Erythroblast (primary cell): ENCODE results near the gene RPA1.
"Not testable (repeated sequence)": the region's sequence is repeated elsewhere in the genome, so short reads cannot be mapped to it uniquely, and the experiment has no call there.

ENCODE experiments used
- DNase-seq, 2 experiments: peaks; one replicate each; lab custom pipeline; 2025; lab: John Stamatoyannopoulos, UW
- GATA1 ChIP-seq: IDR thresholded peaks from 2 replicates; pipeline ENCODE4 v1.6.1; 2011; ENCODE audit warnings: low read depth, mild to moderate bottlenecking, control low read depth, low read length, moderate library complexity
- POLR2A ChIP-seq: IDR thresholded peaks from 2 replicates; pipeline ENCODE4 v1.6.1; 2011; ENCODE audit warnings: mild to moderate bottlenecking, low read length

RPA1 gene

GRCh38 chr17:1829592-1830257, at the start of gene RPA1, which contains the start of gene SMYD4:
RPA1 (plus strand) TSS chr17:1830005; CDS start chr17:1830094, 89 bp downstream.
SMYD4 (minus strand) TSS chr17:1829902; CDS start chr17:1827994, 1,908 bp downstream.
- TF ChIP-seq POLR2A = peak; percentile 86
- no peak for TF ChIP-seq GATA1
- DNase-seq = peak; percentile 94 to 97

GRCh38 chr17:1782171-1782567, 47.6 kb upstream of the RPA1 start:
- no peak for DNase-seq
- TF ChIP-seq POLR2A = no peak
- TF ChIP-seq GATA1 = no peak

GRCh38 chr17:1783271-1783670, 46.5 kb upstream of the RPA1 start:
- TF ChIP-seq GATA1 (no peak), POLR2A (no peak)
- no peak for DNase-seq

GRCh38 chr17:1783834-1784611, 45.8 kb upstream of the RPA1 start:
- DNase-seq = peak; percentile 84 to 87

GRCh38 chr17:1785930-1786329, 43.9 kb upstream of the RPA1 start:
- DNase-seq = no peak
- TF ChIP-seq GATA1 = no peak
- no peak for TF ChIP-seq POLR2A

More at GRCh38 chr17:1783834-1784611, 45.8 kb upstream of the RPA1 start:
- TF ChIP-seq POLR2A = peak; percentile 34
- no peak for TF ChIP-seq GATA1

- DNase-seq = no peak
- TF ChIP-seq POLR2A (no peak), GATA1 (no peak)
These were observed 43.1 kb upstream of the RPA1 start for GRCh38 chr17:1786708-1787107.

- TF ChIP-seq POLR2A = no peak
- no peak for TF ChIP-seq GATA1
- peak in 1 of 2 experiments; percentile 18 for DNase-seq
These were observed 42.4 kb upstream of the RPA1 start for GRCh38 chr17:1787301-1787902.

- no peak for TF ChIP-seq GATA1
- TF ChIP-seq POLR2A = no peak
- no peak for DNase-seq
These were observed 39.9 kb upstream of the RPA1 start for GRCh38 chr17:1789936-1790335.

GRCh38 chr17:1792495-1793446, 37.0 kb upstream of the RPA1 start:
- TF ChIP-seq GATA1 (no peak), POLR2A (no peak)
- DNase-seq = peak in 1 of 2 experiments; percentile 46

- TF ChIP-seq GATA1 = no peak
- no peak for TF ChIP-seq POLR2A
- peak in 1 of 2 experiments; percentile 26 for DNase-seq
These were observed 36.4 kb upstream of the RPA1 start for GRCh38 chr17:1793447-1793806.

GRCh38 chr17:1796800-1797199, 33.0 kb upstream of the RPA1 start:
- no peak for DNase-seq
- no peak for TF ChIP-seq POLR2A
- TF ChIP-seq GATA1 = no peak

GRCh38 chr17:1797323-1797722, 32.5 kb upstream of the RPA1 start:
- TF ChIP-seq POLR2A (no peak), GATA1 (no peak)
- peak; percentile 36 to 71 for DNase-seq

GRCh38 chr17:1797846-1798245, 32.0 kb upstream of the RPA1 start:
- not testable (repeated sequence) for DNase-seq
